Measurements from ENCODE around the gene BFAR. TPM values are rescaled to one million over a fixed set of nuclear protein-coding genes. Genes with fewer than 3 reads are reported as not detected.
"Not testable (repeated sequence)": the region's sequence is repeated elsewhere in the genome, so short reads cannot be mapped to it uniquely, and the experiment has no call there.

BFAR gene
- total RNA-seq, 1 donor from 2014 or later: 107 TPM

GRCh38 chr16:14685870-14686793 is 53.4 kb downstream of the BFAR start:
- DNase-seq: not testable (repeated sequence)

GRCh38 chr16:14694129-14694528 is 61.4 kb downstream of the BFAR start, which contains the start of gene PLA2G10:
TSS of gene PLA2G10 (minus strand) at chr16:14694308. CDS start at chr16:14694229, 79 bp downstream.
- not testable (repeated sequence) for DNase-seq

GRCh38 chr16:14701859-14702258 is 69.1 kb downstream of the BFAR start:
- not testable (repeated sequence) for DNase-seq

GRCh38 chr16:14702672-14703071 is 69.9 kb downstream of the BFAR start:
- DNase-seq: not testable (repeated sequence)

- not testable (repeated sequence) for DNase-seq
Observed at GRCh38 chr16:14703156-14704011, 70.6 kb downstream of the BFAR start, which contains the start of gene NPIPA3. TSS of gene NPIPA3 (plus strand) at chr16:14703411. CDS start at chr16:14708944, 5,533 bp downstream.

Small RNA genes within 50 kb of the gene (small RNA-seq; reads per million reads assigned to genes)
- gene RN7SL274P (ENCODE audit: low replicate concordance) (not detected), gene RNU7-125P (ENCODE audit: low replicate concordance) (not detected)

Other genes starting within 250 kb of the BFAR start
- 54.7 TPM for gene PARN, start 2.7 kb upstream of the BFAR start, total RNA-seq
- not detected for gene PLA2G10, start 61.4 kb downstream of the BFAR start, total RNA-seq
- not detected for gene NPIPA3, start 70.5 kb downstream of the BFAR start, total RNA-seq
- not detected for gene NPIPA2, start 109.6 kb downstream of the BFAR start, total RNA-seq
- 103 TPM for gene NOMO1, start 200.8 kb downstream of the BFAR start, total RNA-seq

Measured in tongue (tissue), 3 donors.